IMR-90 (cell line): ENCODE data around the gene TOR2A. TPM values are rescaled to one million over a fixed set of nuclear protein-coding genes. Genes with fewer than 3 reads are reported as not detected.

Experiments
- ATAC-seq: fragments of 200-7000 bp; cut with Tn5 transposase; 2 replicates; pipeline ENCODE4 v1.9.1; 2020; ENCODE audit warnings: low read depth, mild to moderate bottlenecking, moderate library complexity
- BruUV-seq: library from RNA; stranded (reverse); fragments of 400-500 nt; replicated peaks from 2 replicates; lab custom pipeline; 2021; lab: Mats Ljungman, UMichigan
- CTCF ChIA-PET: fragments of 300-600 bp; formaldehyde crosslinking; extraction: SDS; loops from one replicate; lab custom pipeline; 2021; ENCODE audit warnings: antibody characterized with exemption; lab: Yijun Ruan, JAX
- POLR2A ChIA-PET: fragments of 300-600 bp; sonication (Branson Sonifier 250); formaldehyde crosslinking; loops from one replicate; lab custom pipeline; 2022; ENCODE audit warnings: antibody characterized with exemption; ENCODE audit not compliant: unreplicated experiment; lab: Charles Lee
- DNase-seq: peaks from one replicate; pipeline ENCODE4 v3.0.0; 2013
- H2AFZ ChIP-seq: replicated peaks from 2 replicates; pipeline ENCODE3; 2013; ENCODE audit warnings: low read length, mild to moderate bottlenecking; ENCODE audit not compliant: poor library complexity
- H2AK5ac ChIP-seq: 2 replicates; pipeline ENCODE4 v1.6.1; 2013; ENCODE audit warnings: low read depth, low read length, inconsistent platforms
- H2AK9ac ChIP-seq: replicated peaks from 2 replicates; pipeline ENCODE3; 2013; ENCODE audit warnings: mild to moderate bottlenecking, low read depth, low read length, moderate library complexity; ENCODE audit not compliant: poor library complexity
- H2BK120ac ChIP-seq: 2 replicates; pipeline ENCODE4 v1.6.1; 2013; ENCODE audit warnings: low read depth, low read length, inconsistent platforms
- H2BK15ac ChIP-seq: 3 replicates; pipeline ENCODE4 v1.6.1; 2013; ENCODE audit warnings: low read depth, low read length, inconsistent platforms
- H2BK20ac ChIP-seq: 2 replicates; pipeline ENCODE4 v1.6.1; 2013; ENCODE audit warnings: low read depth, mild to moderate bottlenecking, inconsistent platforms, low read length, moderate library complexity
- H2BK5ac ChIP-seq: 2 replicates; pipeline ENCODE4 v1.6.1; 2013; ENCODE audit warnings: mild to moderate bottlenecking, low read depth, low read length, inconsistent platforms; ENCODE audit not compliant: poor library complexity, severe bottlenecking
- H3K14ac ChIP-seq: replicated peaks from 2 replicates; pipeline ENCODE4 v1.6.1; 2013; ENCODE audit warnings: low read depth, low read length, inconsistent platforms
- H3K18ac ChIP-seq: 2 replicates; pipeline ENCODE4 v1.6.1; 2013; ENCODE audit warnings: low read depth, low read length, control low read depth
- H3K23ac ChIP-seq: 2 replicates; pipeline ENCODE4 v1.6.1; 2013; ENCODE audit warnings: low read depth, low read length, inconsistent platforms
- H3K27ac ChIP-seq: 2 replicates; pipeline ENCODE4 v1.5.1; 2013; ENCODE audit warnings: mild to moderate bottlenecking, control low read depth, low read length; ENCODE audit not compliant: insufficient read depth
- H3K27me3 ChIP-seq: 2 replicates; pipeline ENCODE4 v1.6.1; 2013; ENCODE audit warnings: low read length; ENCODE audit not compliant: control insufficient read depth, insufficient read depth
- H3K36me3 ChIP-seq: 2 replicates; pipeline ENCODE4 v1.6.1; 2013; ENCODE audit warnings: low read length, mixed read lengths; ENCODE audit not compliant: control insufficient read depth, insufficient read depth
- H3K4ac ChIP-seq: 2 replicates; pipeline ENCODE4 v1.6.1; 2013; ENCODE audit warnings: low read depth, low read length, inconsistent platforms
- H3K4me1 ChIP-seq: 2 replicates; pipeline ENCODE4 v1.6.1; 2013; ENCODE audit warnings: low read length, mixed read lengths; ENCODE audit not compliant: control insufficient read depth, insufficient read depth
- H3K4me2 ChIP-seq: 2 replicates; pipeline ENCODE4 v1.6.1; 2013; ENCODE audit warnings: low read depth, mild to moderate bottlenecking, control low read depth, low read length, moderate library complexity
- H3K4me3 ChIP-seq: 2 replicates; pipeline ENCODE4 v1.5.1; 2013; ENCODE audit warnings: low read depth, mild to moderate bottlenecking, control low read depth, low read length, moderate library complexity; ENCODE audit not compliant: insufficient read depth
- H3K56ac ChIP-seq: 2 replicates; pipeline ENCODE4 v1.6.1; 2013; ENCODE audit warnings: low read length, inconsistent platforms; ENCODE audit not compliant: insufficient read depth; ENCODE audit errors: extremely low read depth
- H3K79me1 ChIP-seq, 2 experiments: 2 replicates each; pipeline ENCODE4 v1.6.1; 2013; ENCODE audit warnings: low read length in 2 of 2, inconsistent platforms in 1 of 2, low read depth in 1 of 2
- H3K9ac ChIP-seq: 2 replicates; pipeline ENCODE4 v1.6.1; 2013; ENCODE audit warnings: low read depth, low read length, control low read depth
- H3K9me1 ChIP-seq: 2 replicates; pipeline ENCODE4 v1.6.1; 2013; ENCODE audit warnings: low read length, inconsistent platforms; ENCODE audit not compliant: insufficient read depth
- H3K9me3 ChIP-seq: 2 replicates; pipeline ENCODE4 v1.6.1; 2013; ENCODE audit warnings: low read length; ENCODE audit not compliant: control insufficient read depth, insufficient read depth
- H4K20me1 ChIP-seq: 2 replicates; pipeline ENCODE4 v1.6.1; 2013; ENCODE audit warnings: low read length, inconsistent platforms; ENCODE audit not compliant: insufficient read depth
- H4K5ac ChIP-seq: 2 replicates; pipeline ENCODE4 v1.6.1; 2013; ENCODE audit warnings: mild to moderate bottlenecking, low read depth, low read length, control low read depth
- H4K8ac ChIP-seq, 2 experiments: 2 replicates each; pipeline ENCODE4 v1.6.1; 2013; ENCODE audit warnings: low read depth in 2 of 2, low read length in 2 of 2, control low read depth in 1 of 2, inconsistent platforms in 1 of 2
- H4K91ac ChIP-seq: 2 replicates; pipeline ENCODE4 v1.6.1; 2013; ENCODE audit warnings: low read depth, low read length, inconsistent platforms; ENCODE audit not compliant: insufficient read depth
- CEBPB ChIP-seq: IDR thresholded peaks from 2 replicates; pipeline ENCODE4 v1.6.1; 2012; ENCODE audit warnings: low read depth, low read length, improper control_type of control experiment
- CHD1 ChIP-seq: IDR thresholded peaks from 2 replicates; pipeline ENCODE4 v1.6.1; 2012; ENCODE audit warnings: low read depth, low read length, improper control_type of control experiment
- CTCF ChIP-seq: conservative IDR thresholded peaks from 2 replicates; pipeline ENCODE4 v1.5.1; 2012; ENCODE audit warnings: mild to moderate bottlenecking, low read depth, low read length, improper control_type of control experiment
- ELK1 ChIP-seq: fragments of 150-350 bp; IDR thresholded peaks from 2 replicates; pipeline ENCODE4 v1.6.1; 2016; ENCODE audit warnings: low read depth, mild to moderate bottlenecking, low read length, moderate library complexity, borderline replicate concordance
- FOS ChIP-seq: fragments of 150-350 bp; IDR thresholded peaks from 2 replicates; pipeline ENCODE4 v1.6.1; 2016; ENCODE audit warnings: low read depth, low read length
- MAFK ChIP-seq: IDR thresholded peaks from 2 replicates; pipeline ENCODE4 v1.6.1; 2012; ENCODE audit warnings: low read depth, low read length, improper control_type of control experiment
- MAZ ChIP-seq: IDR thresholded peaks from 2 replicates; pipeline ENCODE4 v1.6.1; 2012; ENCODE audit warnings: low read depth, mild to moderate bottlenecking, low read length, improper control_type of control experiment, moderate library complexity, borderline replicate concordance
- MXI1 ChIP-seq: IDR thresholded peaks from 2 replicates; pipeline ENCODE4 v1.6.1; 2012; ENCODE audit warnings: low read depth, mild to moderate bottlenecking, low read length, moderate library complexity, borderline replicate concordance
- NFE2L2 ChIP-seq: fragments of 150-350 bp; IDR thresholded peaks from 2 replicates; pipeline ENCODE4 v1.6.1; 2016; ENCODE audit warnings: low read depth, mild to moderate bottlenecking, low read length
- POLR2A ChIP-seq: IDR thresholded peaks from 2 replicates; pipeline ENCODE4 v1.6.1; 2012; ENCODE audit warnings: mild to moderate bottlenecking, low read depth, low read length
- RAD21 ChIP-seq: IDR thresholded peaks from 2 replicates; pipeline ENCODE4 v1.6.1; 2012; ENCODE audit warnings: low read length, improper control_type of control experiment
- RCOR1 ChIP-seq: IDR thresholded peaks from 2 replicates; pipeline ENCODE4 v1.6.1; 2012; ENCODE audit warnings: mild to moderate bottlenecking, low read length, improper control_type of control experiment; ENCODE audit not compliant: insufficient replicate concordance
- SMC3 ChIP-seq: fragments of 150-350 bp; IDR thresholded peaks from 2 replicates; pipeline ENCODE4 v1.6.1; 2016; ENCODE audit warnings: low read depth, mild to moderate bottlenecking, antibody characterized with exemption, low read length, moderate library complexity
- USF2 ChIP-seq: fragments of 150-350 bp; IDR thresholded peaks from 2 replicates; pipeline ENCODE4 v1.6.1; 2017; ENCODE audit warnings: mild to moderate bottlenecking, antibody characterized with exemption, low read length, low read depth
- WGBS, 2 experiments: methylation state at CpG; one replicate each; pipeline versions ENCODE4 v1.1.5 to v1.1.7; 2013; ENCODE audit warnings: missing lambda C conversion rate in 2 of 2; ENCODE audit not compliant: insufficient read length in 1 of 2; ENCODE audit errors: extremely low coverage in 2 of 2; 5-methylcytosine and 5-hydroxymethylcytosine counted together
- dilution Hi-C: fragments of 300-500 bp; cut with HindIII; formaldehyde crosslinking; loops from one replicate; pipeline ENCODE4 v1.14.3; 2018; ENCODE audit warnings: low sequenced_read_pairs; ENCODE audit not compliant: unreplicated experiment
- in situ Hi-C: fragments of 300-500 bp; cut with MboI; formaldehyde crosslinking; loops from 3 replicates; pipeline ENCODE4 v1.14.3; 2019; ENCODE audit warnings: low sequenced_read_pairs, inconsistent platforms, mixed read lengths
- intact Hi-C: fragments of 100-400 bp; cut with micrococcal nuclease; formaldehyde crosslinking; loops from 2 replicates; pipeline ENCODE4 v1.10.0; 2022
- polyA plus RNA-seq, 3 experiments: library from polyadenylated mRNA; depleted of rRNA; stranded (reverse); fragments of >200 nt; gene quantifications; 2 replicates each; pipeline ENCODE4 v1.2.3, GENCODE V29; 2012; ENCODE audit warnings: low replicate concordance in 1 of 3
- total RNA-seq: library from RNA; depleted of rRNA; stranded (reverse); fragments of >200 nt; gene quantifications from 2 replicates; pipeline ENCODE4 v1.2.3, GENCODE V29; 2012

TOR2A gene
- total and polyA plus RNA-seq, 2 of the 4 experiments (the other 2 are of a cell fraction): 0.90 to 12.5 TPM

- ChIA-PET POLR2A (no interaction called here), CTCF (no interaction called here)
- DNase-seq (no peak), ATAC-seq (no peak)
- Histone ChIP-seq H4K91ac (no peak overlapping the region), H3K14ac (no peak overlapping the region), H3K36me3 (no peaks in the 10 kb centered on the region), H2AFZ (no peak overlapping the region), H4K5ac (no peak overlapping the region), H3K18ac (no peak overlapping the region), H2BK20ac (no peak overlapping the region), H3K9me1 (no peaks in the 10 kb centered on the region), H4K8ac (no peak overlapping the region), H2AK5ac (no peak overlapping the region), H2BK120ac (no peak overlapping the region), H3K56ac (no peak overlapping the region), H3K27me3 (peaks cover 8% of the 10 kb centered on the region; the same call in 1 of the 2 replicates), H4K20me1 (no peaks in the 10 kb centered on the region), H3K9me3 (no peaks in the 10 kb centered on the region), H3K4ac (no peak overlapping the region), H3K79me1 (no peaks in the 10 kb centered on the region), H3K9ac (no peak overlapping the region), H2BK5ac (no peak overlapping the region), H3K23ac (no peak overlapping the region), H3K4me3 (no peak overlapping the region), H3K27ac (no peak overlapping the region), H3K4me2 (no peak overlapping the region), H3K4me1 (no peaks in the 10 kb centered on the region), H2AK9ac (no peak overlapping the region), H2BK15ac (no peak overlapping the region)
- TF ChIP-seq RCOR1: no peak
- TF ChIP-seq SMC3: no peak
- TF ChIP-seq MXI1: no peak
- TF ChIP-seq CTCF: no peak
- TF ChIP-seq MAFK: no peak
- TF ChIP-seq CEBPB: no peak
- TF ChIP-seq FOS: no peak
- no peak for TF ChIP-seq RAD21
- no peak for TF ChIP-seq NFE2L2
- no peak for TF ChIP-seq POLR2A
- no peak for TF ChIP-seq USF2
- no peak for TF ChIP-seq MAZ
- no peak for TF ChIP-seq CHD1
- TF ChIP-seq ELK1: no peak
- WGBS, 2 experiments: 51% methylated on average over 7 of the region's 20 CpGs; no CpG with 5 or more reads in 1 of the 2 experiments
- dilution Hi-C loops: no loop called here
- BruUV-seq: no TSS peak
- in situ Hi-C loops: loop anchor here (5.0 kb wide), 1 partner anchor 43 kb away; the partner anchor contains the start of gene TOR2A
- intact Hi-C loops: no loop called here
These were observed 45.2 kb upstream of the TOR2A start for GRCh38 chr9:127780126-127780885.
